ENCODE measurements around the gene PRPS2. TPM values are rescaled to one million over a fixed set of nuclear protein-coding genes. Genes with fewer than 3 reads are reported as not detected.

PRPS2 gene
- total and polyA plus RNA-seq, 2 of the 8 experiments (the other 6 are each of a cell fraction or from before 2014, with no cell fraction given): 11.8 to 31.4 TPM

- TF ChIP-seq, protein P1, sequence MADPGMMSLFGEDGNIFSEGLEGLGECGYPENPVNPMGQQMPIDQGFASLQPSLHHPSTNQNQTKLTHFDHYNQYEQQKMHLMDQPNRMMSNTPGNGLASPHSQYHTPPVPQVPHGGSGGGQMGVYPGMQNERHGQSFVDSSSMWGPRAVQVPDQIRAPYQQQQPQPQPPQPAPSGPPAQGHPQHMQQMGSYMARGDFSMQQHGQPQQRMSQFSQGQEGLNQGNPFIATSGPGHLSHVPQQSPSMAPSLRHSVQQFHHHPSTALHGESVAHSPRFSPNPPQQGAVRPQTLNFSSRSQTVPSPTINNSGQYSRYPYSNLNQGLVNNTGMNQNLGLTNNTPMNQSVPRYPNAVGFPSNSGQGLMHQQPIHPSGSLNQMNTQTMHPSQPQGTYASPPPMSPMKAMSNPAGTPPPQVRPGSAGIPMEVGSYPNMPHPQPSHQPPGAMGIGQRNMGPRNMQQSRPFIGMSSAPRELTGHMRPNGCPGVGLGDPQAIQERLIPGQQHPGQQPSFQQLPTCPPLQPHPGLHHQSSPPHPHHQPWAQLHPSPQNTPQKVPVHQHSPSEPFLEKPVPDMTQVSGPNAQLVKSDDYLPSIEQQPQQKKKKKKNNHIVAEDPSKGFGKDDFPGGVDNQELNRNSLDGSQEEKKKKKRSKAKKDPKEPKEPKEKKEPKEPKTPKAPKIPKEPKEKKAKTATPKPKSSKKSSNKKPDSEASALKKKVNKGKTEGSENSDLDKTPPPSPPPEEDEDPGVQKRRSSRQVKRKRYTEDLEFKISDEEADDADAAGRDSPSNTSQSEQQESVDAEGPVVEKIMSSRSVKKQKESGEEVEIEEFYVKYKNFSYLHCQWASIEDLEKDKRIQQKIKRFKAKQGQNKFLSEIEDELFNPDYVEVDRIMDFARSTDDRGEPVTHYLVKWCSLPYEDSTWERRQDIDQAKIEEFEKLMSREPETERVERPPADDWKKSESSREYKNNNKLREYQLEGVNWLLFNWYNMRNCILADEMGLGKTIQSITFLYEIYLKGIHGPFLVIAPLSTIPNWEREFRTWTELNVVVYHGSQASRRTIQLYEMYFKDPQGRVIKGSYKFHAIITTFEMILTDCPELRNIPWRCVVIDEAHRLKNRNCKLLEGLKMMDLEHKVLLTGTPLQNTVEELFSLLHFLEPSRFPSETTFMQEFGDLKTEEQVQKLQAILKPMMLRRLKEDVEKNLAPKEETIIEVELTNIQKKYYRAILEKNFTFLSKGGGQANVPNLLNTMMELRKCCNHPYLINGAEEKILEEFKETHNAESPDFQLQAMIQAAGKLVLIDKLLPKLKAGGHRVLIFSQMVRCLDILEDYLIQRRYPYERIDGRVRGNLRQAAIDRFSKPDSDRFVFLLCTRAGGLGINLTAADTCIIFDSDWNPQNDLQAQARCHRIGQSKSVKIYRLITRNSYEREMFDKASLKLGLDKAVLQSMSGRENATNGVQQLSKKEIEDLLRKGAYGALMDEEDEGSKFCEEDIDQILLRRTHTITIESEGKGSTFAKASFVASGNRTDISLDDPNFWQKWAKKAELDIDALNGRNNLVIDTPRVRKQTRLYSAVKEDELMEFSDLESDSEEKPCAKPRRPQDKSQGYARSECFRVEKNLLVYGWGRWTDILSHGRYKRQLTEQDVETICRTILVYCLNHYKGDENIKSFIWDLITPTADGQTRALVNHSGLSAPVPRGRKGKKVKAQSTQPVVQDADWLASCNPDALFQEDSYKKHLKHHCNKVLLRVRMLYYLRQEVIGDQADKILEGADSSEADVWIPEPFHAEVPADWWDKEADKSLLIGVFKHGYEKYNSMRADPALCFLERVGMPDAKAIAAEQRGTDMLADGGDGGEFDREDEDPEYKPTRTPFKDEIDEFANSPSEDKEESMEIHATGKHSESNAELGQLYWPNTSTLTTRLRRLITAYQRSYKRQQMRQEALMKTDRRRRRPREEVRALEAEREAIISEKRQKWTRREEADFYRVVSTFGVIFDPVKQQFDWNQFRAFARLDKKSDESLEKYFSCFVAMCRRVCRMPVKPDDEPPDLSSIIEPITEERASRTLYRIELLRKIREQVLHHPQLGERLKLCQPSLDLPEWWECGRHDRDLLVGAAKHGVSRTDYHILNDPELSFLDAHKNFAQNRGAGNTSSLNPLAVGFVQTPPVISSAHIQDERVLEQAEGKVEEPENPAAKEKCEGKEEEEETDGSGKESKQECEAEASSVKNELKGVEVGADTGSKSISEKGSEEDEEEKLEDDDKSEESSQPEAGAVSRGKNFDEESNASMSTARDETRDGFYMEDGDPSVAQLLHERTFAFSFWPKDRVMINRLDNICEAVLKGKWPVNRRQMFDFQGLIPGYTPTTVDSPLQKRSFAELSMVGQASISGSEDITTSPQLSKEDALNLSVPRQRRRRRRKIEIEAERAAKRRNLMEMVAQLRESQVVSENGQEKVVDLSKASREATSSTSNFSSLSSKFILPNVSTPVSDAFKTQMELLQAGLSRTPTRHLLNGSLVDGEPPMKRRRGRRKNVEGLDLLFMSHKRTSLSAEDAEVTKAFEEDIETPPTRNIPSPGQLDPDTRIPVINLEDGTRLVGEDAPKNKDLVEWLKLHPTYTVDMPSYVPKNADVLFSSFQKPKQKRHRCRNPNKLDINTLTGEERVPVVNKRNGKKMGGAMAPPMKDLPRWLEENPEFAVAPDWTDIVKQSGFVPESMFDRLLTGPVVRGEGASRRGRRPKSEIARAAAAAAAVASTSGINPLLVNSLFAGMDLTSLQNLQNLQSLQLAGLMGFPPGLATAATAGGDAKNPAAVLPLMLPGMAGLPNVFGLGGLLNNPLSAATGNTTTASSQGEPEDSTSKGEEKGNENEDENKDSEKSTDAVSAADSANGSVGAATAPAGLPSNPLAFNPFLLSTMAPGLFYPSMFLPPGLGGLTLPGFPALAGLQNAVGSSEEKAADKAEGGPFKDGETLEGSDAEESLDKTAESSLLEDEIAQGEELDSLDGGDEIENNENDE (IDR thresholded peaks at IDR 0.05; ENCODE audit: insufficient replicate concordance, low read length): no peak
- TF ChIP-seq, protein P2, sequence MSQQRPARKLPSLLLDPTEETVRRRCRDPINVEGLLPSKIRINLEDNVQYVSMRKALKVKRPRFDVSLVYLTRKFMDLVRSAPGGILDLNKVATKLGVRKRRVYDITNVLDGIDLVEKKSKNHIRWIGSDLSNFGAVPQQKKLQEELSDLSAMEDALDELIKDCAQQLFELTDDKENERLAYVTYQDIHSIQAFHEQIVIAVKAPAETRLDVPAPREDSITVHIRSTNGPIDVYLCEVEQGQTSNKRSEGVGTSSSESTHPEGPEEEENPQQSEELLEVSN (IDR thresholded peaks at IDR 0.05): no peak
- TF ChIP-seq SIN3A (conservative IDR thresholded peaks at IDR 0.05 in 1 of 2, IDR thresholded peaks at IDR 0.05 in 1 of 2; ENCODE audit: low read depth in 1 of 2, low read length in 2 of 2) (no peak), SP2 (IDR thresholded peaks at IDR 0.05; ENCODE audit: low read length) (no peak), KDM4A (IDR thresholded peaks at IDR 0.05; ENCODE audit: low read depth, low read length, severe bottlenecking) (no peak), JUN (IDR thresholded peaks at IDR 0.05; ENCODE audit: low read depth, low read length) (no peak), SP1 (IDR thresholded peaks at IDR 0.05; ENCODE audit: low read depth, low read length) (no peak), GABPA (IDR thresholded peaks at IDR 0.05; ENCODE audit: borderline replicate concordance, insufficient read depth, low read length) (no peak), EGR1 (IDR thresholded peaks at IDR 0.05; ENCODE audit: borderline replicate concordance, low read depth, low read length) (no peak), BACH1 (IDR thresholded peaks at IDR 0.05; ENCODE audit: low read length) (no peak), POLR2A (IDR thresholded peaks at IDR 0.05; ENCODE audit: control extremely low read depth in 1 of 2, low read depth in 2 of 2, low read length in 2 of 2) (no peak), TAF1 (IDR thresholded peaks at IDR 0.05; ENCODE audit: low read depth, low read length) (no peak), CREB1 (IDR thresholded peaks at IDR 0.05) (no peak)
These were observed 34.6 kb downstream of the PRPS2 start (continued) for GRCh38 chrX:12825801-12826200.
